HEK293 (cell line): Measurements from ENCODE around the gene PAPOLG.
A peak's percentile ranks its signal among the peaks of the same experiment; 100 is the strongest.

ENCODE experiments used
- CTCF ChIA-PET: fragments of 350-600 bp; formaldehyde crosslinking; extraction: SDS; loops from one replicate; lab custom pipeline; 2021; ENCODE audit warnings: antibody characterized with exemption; lab: Yijun Ruan, JAX
- POLR2A ChIA-PET: fragments of 300-600 bp; formaldehyde crosslinking; extraction: SDS; loops from one replicate; lab custom pipeline; 2020; ENCODE audit warnings: antibody characterized with exemption, inconsistent platforms; lab: Yijun Ruan, JAX
- H3K27ac ChIP-seq: fragments of 200-500 bp; sonication (Bioruptor generic); 2 replicates; pipeline ENCODE4 v1.5.1; 2014; ENCODE audit warnings: low read depth, low read length, control low read depth, inconsistent platforms; ENCODE audit errors: extremely low read depth
- H3K36me3 ChIP-seq, 2 experiments: fragments of 200-500 bp in 1 of 2; sonication (Bioruptor generic) in 1 of 2; 1 replicate in 1 of 2; 2 replicates in 1 of 2; pipeline ENCODE4 v1.5.1; 2014 to 2017; ENCODE audit warnings: inconsistent platforms in 2 of 2, low read length in 2 of 2; ENCODE audit not compliant: control insufficient read depth in 2 of 2, insufficient read depth in 1 of 2
- H3K4me1 ChIP-seq: fragments of 200-500 bp; sonication (Bioruptor generic); 2 replicates; pipeline ENCODE4 v1.5.1; 2014; ENCODE audit warnings: mild to moderate bottlenecking, low read length, inconsistent platforms; ENCODE audit not compliant: control insufficient read depth, insufficient read depth
- H3K4me3 ChIP-seq: 2 replicates; pipeline ENCODE4 v1.5.1; 2011; ENCODE audit warnings: low read depth, mild to moderate bottlenecking, control low read depth, low read length, moderate library complexity
- H3K9me3 ChIP-seq: fragments of 200-500 bp; sonication (Bioruptor generic); 2 replicates; pipeline ENCODE4 v1.5.1; 2014; ENCODE audit warnings: low read depth, low read length, inconsistent platforms; ENCODE audit not compliant: control insufficient read depth, insufficient read depth
- KLF10 ChIP-seq: fragments of 450-650 bp; IDR thresholded peaks from 2 replicates; pipeline ENCODE4 v1.5.1; 2018; ENCODE audit warnings: missing biosample characterization, mild to moderate bottlenecking, missing genetic modification characterization
- ZNF16 ChIP-seq: fragments of 450-650 bp; formaldehyde crosslinking; IDR thresholded peaks from 2 replicates; pipeline ENCODE4 v1.5.1; 2016; ENCODE audit warnings: low read depth, missing biosample characterization, missing genetic modification characterization
- ZNF214 ChIP-seq: fragments of 450-650 bp; formaldehyde crosslinking; IDR thresholded peaks from 2 replicates; pipeline ENCODE4 v1.5.1; 2017; ENCODE audit warnings: missing biosample characterization, mild to moderate bottlenecking, missing genetic modification characterization, borderline replicate concordance
- ZNF324 ChIP-seq: fragments of 450-650 bp; formaldehyde crosslinking; IDR thresholded peaks from 2 replicates; pipeline ENCODE4 v1.5.1; 2016; ENCODE audit warnings: missing biosample characterization, missing genetic modification characterization
- ZNF354C ChIP-seq: fragments of 450-650 bp; formaldehyde crosslinking; IDR thresholded peaks from 2 replicates; pipeline ENCODE4 v1.5.1; 2016; ENCODE audit warnings: missing biosample characterization, missing genetic modification characterization, low read depth, borderline replicate concordance
- ZNF37A ChIP-seq: fragments of 450-650 bp; IDR thresholded peaks from 2 replicates; pipeline ENCODE4 v1.5.1; 2018; ENCODE audit warnings: missing biosample characterization, missing genetic modification characterization
- ZNF404 ChIP-seq: fragments of 450-650 bp; formaldehyde crosslinking; IDR thresholded peaks from 2 replicates; pipeline ENCODE4 v1.5.1; 2017; ENCODE audit warnings: missing biosample characterization, missing genetic modification characterization
- ZNF416 ChIP-seq: fragments of 450-650 bp; formaldehyde crosslinking; IDR thresholded peaks from 2 replicates; pipeline ENCODE4 v1.5.1; 2016; ENCODE audit warnings: missing biosample characterization, missing genetic modification characterization
- ZNF423 ChIP-seq: fragments of 450-650 bp; formaldehyde crosslinking; IDR thresholded peaks from 2 replicates; pipeline ENCODE4 v1.5.1; 2016; ENCODE audit warnings: missing biosample characterization, missing genetic modification characterization
- ZNF473 ChIP-seq: fragments of 450-650 bp; formaldehyde crosslinking; IDR thresholded peaks from 2 replicates; pipeline ENCODE4 v1.5.1; 2017; ENCODE audit warnings: missing biosample characterization, missing genetic modification characterization
- ZNF561 ChIP-seq: fragments of 450-650 bp; IDR thresholded peaks from 2 replicates; pipeline ENCODE4 v1.5.1; 2018; ENCODE audit warnings: missing biosample characterization, missing genetic modification characterization, borderline replicate concordance
- ZNF629 ChIP-seq: fragments of 450-650 bp; formaldehyde crosslinking; IDR thresholded peaks from 2 replicates; pipeline ENCODE4 v1.5.1; 2017; ENCODE audit warnings: missing biosample characterization, missing genetic modification characterization
- TF ChIP-seq, protein P1 (sequence below): fragments of 450-650 bp; formaldehyde crosslinking; IDR thresholded peaks from 2 replicates; pipeline ENCODE4 v1.5.1; 2016; ENCODE audit warnings: missing biosample characterization, missing genetic modification characterization
- TF ChIP-seq, protein P2 (sequence below): fragments of 450-650 bp; formaldehyde crosslinking; IDR thresholded peaks from 2 replicates; pipeline ENCODE4 v1.5.1; 2016; ENCODE audit warnings: missing biosample characterization, missing genetic modification characterization
- TF ChIP-seq, protein P3 (sequence below): fragments of 450-650 bp; formaldehyde crosslinking; conservative IDR thresholded peaks from 2 replicates; pipeline ENCODE4 v1.5.1; 2016; ENCODE audit warnings: low read depth, missing biosample characterization, missing genetic modification characterization

The PAPOLG gene

DNA sequence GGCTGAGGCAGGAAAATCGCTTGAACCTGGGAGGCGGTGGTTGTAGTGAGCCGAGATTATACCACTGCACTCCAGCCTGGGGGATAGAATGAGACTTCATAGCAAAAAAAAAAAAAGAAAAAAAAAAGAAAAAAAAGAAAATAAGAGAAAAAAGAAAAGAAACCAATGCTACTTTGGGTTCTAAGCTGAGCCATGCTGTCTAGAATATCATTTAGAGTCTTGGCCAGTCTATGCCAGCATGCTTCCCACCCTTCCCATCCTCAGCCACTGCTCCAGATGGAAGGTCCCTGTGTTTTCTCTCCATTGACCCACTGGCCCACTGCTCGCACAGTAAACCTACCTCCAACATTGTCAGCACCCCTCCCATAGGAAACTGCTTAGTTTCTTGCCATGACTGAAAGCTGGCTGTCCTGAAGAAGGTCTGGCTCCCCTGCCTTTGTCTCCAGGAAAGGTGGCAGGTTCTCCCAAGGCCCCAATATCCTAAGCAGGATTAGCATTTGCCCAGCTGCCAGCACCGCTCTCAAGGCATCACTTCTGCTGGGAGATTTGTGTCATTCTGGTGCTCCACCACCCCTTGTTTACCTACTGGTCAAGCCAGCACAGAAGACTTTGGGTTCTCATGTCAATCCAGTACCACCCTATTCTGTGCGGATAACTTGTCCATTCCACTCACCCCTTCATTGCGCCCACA lies 47.3 kb upstream of the PAPOLG start:
- TF ChIP-seq ZNF473 (tag by site-specific recombination) (no peak), ZNF561 (tag by site-specific recombination) (no peak)
- TF ChIP-seq, protein P1, sequence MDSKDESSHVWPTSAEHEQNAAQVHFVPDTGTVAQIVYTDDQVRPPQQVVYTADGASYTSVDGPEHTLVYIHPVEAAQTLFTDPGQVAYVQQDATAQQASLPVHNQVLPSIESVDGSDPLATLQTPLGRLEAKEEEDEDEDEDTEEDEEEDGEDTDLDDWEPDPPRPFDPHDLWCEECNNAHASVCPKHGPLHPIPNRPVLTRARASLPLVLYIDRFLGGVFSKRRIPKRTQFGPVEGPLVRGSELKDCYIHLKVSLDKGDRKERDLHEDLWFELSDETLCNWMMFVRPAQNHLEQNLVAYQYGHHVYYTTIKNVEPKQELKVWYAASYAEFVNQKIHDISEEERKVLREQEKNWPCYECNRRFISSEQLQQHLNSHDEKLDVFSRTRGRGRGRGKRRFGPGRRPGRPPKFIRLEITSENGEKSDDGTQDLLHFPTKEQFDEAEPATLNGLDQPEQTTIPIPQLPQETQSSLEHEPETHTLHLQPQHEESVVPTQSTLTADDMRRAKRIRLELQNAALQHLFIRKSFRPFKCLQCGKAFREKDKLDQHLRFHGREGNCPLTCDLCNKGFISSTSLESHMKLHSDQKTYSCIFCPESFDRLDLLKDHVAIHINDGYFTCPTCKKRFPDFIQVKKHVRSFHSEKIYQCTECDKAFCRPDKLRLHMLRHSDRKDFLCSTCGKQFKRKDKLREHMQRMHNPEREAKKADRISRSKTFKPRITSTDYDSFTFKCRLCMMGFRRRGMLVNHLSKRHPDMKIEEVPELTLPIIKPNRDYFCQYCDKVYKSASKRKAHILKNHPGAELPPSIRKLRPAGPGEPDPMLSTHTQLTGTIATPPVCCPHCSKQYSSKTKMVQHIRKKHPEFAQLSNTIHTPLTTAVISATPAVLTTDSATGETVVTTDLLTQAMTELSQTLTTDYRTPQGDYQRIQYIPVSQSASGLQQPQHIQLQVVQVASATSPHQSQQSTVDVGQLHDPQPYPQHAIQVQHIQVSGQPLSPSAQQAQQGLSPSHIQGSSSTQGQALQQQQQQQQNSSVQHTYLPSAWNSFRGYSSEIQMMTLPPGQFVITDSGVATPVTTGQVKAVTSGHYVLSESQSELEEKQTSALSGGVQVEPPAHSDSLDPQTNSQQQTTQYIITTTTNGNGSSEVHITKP (tag by site-specific recombination): peak; percentile 95
- TF ChIP-seq, protein P2, sequence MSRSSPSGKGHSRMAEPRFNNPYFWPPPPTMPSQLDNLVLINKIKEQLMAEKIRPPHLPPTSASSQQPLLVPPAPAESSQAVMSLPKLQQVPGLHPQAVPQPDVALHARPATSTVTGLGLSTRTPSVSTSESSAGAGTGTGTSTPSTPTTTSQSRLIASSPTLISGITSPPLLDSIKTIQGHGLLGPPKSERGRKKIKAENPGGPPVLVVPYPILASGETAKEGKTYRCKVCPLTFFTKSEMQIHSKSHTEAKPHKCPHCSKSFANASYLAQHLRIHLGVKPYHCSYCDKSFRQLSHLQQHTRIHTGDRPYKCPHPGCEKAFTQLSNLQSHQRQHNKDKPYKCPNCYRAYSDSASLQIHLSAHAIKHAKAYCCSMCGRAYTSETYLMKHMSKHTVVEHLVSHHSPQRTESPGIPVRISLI (tag by site-specific recombination): 0 out of 2 replicates have a peak, but pooled peaks have one; percentile 16

DNA sequence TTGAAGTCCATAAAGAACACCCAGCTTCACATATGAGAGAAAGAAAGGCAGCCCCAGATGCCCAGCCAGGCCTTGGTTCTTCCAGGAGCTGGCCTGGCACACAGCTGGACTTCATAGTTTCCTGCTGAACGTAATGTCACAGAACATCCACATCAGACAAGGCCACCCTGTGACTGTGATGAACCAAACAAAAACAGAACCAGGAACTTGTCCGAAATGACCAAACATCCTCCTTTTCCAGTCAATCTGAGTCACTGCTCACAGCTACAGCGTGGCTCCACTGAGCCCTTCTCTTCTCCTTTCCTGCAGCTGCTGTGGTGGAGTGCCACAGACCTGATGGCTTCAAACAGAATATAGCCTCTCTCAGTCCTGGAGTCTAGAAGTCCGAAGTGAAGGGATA lies 45.4 kb upstream of the PAPOLG start:
- Histone ChIP-seq H3K4me1 (no peaks in the 10 kb centered on the region), H3K4me3 (no peak overlapping the region), H3K27ac (no peak overlapping the region), H3K36me3 (no peaks in the 10 kb centered on the region), H3K9me3 (no peaks in the 10 kb centered on the region)
- ChIA-PET CTCF (interaction anchor here (0.9 to 3.5 kb wide), 4 partner anchors 15 to 355 kb away, joined by 3 to 55 read pairs (median 4); partner anchors contain the start of gene SANBR), POLR2A (interaction anchor here (0.6 kb wide), 1 partner anchor 45 kb away, joined by 8 read pairs; the partner anchor contains the start of gene PAPOLG)
- TF ChIP-seq ZNF473 (tag by site-specific recombination) (no peak), ZNF629 (tag by site-specific recombination) (no peak), ZNF354C (tag by site-specific recombination) (no peak), KLF10 (tag by site-specific recombination) (no peak), ZNF324 (tag by site-specific recombination) (no peak), ZNF214 (no peak), ZNF404 (no peak), ZNF16 (tag by site-specific recombination) (no peak), ZNF416 (no peak), ZNF423 (tag by site-specific recombination) (no peak), ZNF37A (tag by site-specific recombination) (no peak)
- TF ChIP-seq, protein P3, sequence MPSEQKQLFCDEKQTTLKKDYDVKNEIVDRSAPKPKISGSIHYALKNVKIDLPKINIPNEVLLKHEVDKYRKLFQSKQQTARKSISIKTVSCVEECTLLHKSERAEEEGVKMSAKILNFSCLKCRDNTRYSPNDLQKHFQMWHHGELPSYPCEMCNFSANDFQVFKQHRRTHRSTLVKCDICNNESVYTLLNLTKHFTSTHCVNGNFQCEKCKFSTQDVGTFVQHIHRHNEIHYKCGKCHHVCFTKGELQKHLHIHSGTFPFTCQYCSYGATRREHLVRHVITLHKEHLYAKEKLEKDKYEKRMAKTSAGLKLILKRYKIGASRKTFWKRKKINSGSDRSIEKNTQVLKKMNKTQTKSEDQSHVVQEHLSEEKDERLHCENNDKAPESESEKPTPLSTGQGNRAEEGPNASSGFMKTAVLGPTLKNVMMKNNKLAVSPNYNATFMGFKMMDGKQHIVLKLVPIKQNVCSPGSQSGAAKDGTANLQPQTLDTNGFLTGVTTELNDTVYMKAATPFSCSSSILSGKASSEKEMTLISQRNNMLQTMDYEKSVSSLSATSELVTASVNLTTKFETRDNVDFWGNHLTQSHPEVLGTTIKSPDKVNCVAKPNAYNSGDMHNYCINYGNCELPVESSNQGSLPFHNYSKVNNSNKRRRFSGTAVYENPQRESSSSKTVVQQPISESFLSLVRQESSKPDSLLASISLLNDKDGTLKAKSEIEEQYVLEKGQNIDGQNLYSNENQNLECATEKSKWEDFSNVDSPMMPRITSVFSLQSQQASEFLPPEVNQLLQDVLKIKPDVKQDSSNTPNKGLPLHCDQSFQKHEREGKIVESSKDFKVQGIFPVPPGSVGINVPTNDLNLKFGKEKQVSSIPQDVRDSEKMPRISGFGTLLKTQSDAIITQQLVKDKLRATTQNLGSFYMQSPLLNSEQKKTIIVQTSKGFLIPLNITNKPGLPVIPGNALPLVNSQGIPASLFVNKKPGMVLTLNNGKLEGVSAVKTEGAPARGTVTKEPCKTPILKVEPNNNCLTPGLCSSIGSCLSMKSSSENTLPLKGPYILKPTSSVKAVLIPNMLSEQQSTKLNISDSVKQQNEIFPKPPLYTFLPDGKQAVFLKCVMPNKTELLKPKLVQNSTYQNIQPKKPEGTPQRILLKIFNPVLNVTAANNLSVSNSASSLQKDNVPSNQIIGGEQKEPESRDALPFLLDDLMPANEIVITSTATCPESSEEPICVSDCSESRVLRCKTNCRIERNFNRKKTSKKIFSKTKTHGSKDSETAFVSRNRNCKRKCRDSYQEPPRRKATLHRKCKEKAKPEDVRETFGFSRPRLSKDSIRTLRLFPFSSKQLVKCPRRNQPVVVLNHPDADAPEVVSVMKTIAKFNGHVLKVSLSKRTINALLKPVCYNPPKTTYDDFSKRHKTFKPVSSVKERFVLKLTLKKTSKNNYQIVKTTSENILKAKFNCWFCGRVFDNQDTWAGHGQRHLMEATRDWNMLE: no peak

More for the DNA sequence above, 47.3 kb upstream of the PAPOLG start:
- Histone ChIP-seq H3K9me3 (no peaks in the 10 kb centered on the region), H3K27ac (no peak overlapping the region), H3K4me1 (no peaks in the 10 kb centered on the region), H3K4me3 (no peak overlapping the region), H3K36me3 (no peaks in the 10 kb centered on the region)
- ChIA-PET POLR2A (no interaction called here), CTCF (interaction anchor here (0.7 to 3.5 kb wide), 9 partner anchors 14 to 295 kb away, joined by 3 to 55 read pairs (median 4); no protein-coding TSS in a partner anchor)
